GM19397 (cell line): ENCODE data around the gene ZNF207.
"Not testable (repeated sequence)": the region's sequence is repeated elsewhere in the genome, so short reads cannot be mapped to it uniquely, and the experiment has no call there.

Source experiments
- ATAC-seq: cut with Tn5 transposase; IDR thresholded peaks from one replicate; pipeline ENCODE4 v1.9.1; 2021; ENCODE audit warnings: mild to moderate bottlenecking, moderate library complexity; ENCODE audit not compliant: unreplicated experiment

ZNF207 gene

DNA sequence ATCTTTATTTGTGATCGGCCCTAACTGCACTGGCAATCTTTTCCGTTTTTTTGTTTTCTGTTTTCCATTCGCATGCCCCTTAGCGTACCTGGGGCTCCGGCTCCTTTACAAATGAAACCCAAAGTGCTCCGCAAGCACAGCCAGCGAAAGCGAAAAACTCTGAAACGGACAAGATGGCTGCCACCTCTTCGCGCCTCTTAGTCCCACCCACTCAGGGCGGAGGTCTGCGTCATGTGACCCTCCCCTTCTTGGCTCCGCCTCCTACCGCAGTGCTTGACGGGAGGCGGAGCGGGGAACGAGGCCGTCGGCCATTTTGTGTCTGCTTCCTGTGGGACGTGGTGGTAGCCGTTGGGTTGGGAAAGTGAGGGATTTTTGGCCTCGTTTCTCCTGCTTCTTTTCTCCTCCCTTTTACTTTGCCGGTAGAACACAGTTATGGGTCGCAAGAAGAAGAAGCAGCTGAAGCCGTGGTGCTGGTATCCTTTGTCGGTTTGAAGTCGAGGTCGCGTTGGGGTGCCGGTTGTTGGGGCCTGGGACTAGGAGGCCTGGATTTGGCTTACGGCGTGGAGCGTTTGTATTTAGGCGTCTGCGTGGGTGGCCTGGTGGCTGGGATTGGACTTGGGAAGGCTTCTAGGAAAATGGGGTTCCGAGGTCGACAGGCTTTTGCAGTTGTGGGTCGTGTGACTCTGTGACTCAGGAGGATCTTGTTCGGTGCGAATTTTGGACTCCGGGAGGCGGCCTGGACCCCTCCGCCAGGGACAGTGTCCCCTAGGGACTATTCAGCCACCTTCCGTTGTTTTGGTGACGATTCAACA lies at the start of gene ZNF207:
Gene ZNF207 (plus strand): TSS at position 304 of the 812 bp plus-strand sequence. CDS start 129 bp downstream, at position 433.
- peak; percentile 80 for ATAC-seq

DNA sequence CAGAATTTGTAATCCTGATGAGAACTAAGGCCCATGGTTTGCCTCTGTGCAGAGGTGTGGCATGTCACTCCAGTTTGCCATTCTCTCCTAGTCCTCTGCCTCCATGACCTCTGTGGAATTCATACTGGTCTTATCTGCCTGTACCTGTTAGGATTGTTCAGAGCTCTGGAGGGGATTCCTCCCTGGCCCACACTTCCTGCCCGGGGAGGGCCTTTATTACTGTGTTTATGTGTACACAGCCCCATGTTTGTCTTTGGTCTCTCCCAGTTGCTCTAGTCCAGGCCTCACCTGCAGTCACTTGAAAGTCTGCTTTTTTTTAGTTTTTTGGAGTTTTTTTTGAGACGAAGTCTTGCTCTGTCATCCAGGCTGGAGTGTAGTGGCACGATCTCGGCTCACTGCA lies 47.9 kb upstream of the ZNF207 start:
- no peak for ATAC-seq

- no peak for ATAC-seq
Observed at GRCh38 chr17:32302860-32303649, 46.9 kb upstream of the ZNF207 start.

DNA sequence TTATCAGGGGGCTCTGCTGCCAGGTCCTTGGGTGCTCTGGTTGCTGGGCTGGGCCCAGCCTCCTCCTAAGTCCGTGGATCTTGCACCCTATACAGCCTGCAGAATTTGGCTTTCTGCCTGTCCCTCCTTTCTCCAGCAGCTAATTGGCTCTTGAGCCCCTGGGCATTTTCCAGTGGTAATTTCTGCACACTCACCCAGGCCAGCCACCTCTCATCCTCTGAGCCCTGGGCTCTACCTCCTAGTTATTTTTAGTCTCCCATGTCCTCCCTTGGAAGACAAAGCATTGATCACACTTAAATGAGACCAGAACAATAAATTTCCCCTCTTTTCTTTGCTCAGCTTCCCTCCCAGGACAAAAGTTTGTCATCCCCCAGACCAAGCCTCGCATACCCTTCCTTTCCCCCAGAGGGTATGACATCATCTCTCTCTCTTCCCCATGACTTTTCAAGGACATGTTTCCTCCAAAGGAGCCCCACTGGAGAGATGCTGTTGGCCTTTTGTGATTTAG lies 46.1 kb upstream of the ZNF207 start:
- no peak for ATAC-seq

DNA sequence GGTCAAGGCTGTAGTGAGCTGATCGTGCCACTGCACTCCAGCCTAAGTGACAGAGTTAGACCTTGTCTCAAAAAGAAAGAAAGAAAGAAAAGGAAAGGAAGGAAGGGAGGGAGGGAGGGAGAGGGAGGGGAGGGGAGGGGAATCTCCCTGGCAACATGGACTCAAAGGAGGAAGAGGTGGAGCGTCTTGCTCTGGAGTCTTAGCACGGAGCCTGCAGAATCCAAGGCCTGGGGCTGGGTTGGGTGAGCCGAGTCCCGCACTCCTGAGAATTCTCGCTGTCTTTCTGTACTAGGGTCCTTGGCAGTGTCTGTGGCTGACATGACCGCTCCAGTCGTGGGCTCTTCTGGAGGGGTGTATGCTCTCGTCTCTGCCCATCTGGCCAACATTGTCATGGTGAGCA lies 44.9 kb upstream of the ZNF207 start:
- no peak for ATAC-seq

GRCh38 chr17:32307658-32308057 lies 42.3 kb upstream of the ZNF207 start:
- no peak for ATAC-seq

DNA sequence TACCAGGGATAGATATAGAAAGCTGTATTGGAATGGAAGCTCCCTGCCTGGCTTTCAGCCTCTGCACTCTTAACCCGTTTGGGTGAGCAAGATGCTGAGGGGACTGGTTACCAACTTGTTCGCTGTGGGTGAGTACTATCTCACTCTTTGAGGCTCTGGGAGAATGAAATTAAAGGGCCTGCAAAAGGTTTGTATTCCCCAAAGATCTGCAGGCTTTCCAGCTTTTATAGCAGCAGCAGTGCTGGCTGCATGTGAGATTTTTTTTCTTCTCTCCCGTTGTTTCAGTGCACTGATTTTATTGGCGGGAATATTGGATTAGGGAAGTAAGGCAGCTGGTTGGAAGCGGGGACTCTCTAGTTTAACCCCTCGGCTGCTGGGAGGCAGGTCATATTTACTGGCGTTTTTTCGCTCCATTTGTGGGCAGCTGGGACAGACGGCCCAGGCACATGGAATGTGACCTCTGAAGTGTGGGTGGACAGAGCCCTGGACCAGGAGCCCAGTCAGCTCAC lies 38.9 kb upstream of the ZNF207 start:
- no peak for ATAC-seq

DNA sequence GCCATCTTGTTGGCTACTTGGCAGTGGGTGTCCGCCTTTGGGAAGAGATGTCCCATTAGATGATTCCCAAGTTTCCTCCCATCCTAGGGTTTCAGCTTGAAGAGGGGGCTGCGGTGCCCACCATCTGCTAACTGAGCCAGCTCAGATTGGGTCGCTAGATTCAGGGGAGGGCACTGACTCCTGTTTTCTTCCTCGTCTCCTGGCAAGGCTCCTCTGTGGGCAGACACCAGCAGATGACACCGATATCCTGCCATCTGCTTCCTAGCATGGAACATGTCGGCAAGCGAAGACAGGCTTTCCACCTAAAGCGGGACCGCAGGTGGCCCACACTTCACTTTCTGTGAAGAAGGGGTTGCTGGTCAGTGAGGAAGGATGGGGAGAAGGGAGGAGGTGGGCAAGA lies 35.3 kb upstream of the ZNF207 start:
- no peak for ATAC-seq

DNA sequence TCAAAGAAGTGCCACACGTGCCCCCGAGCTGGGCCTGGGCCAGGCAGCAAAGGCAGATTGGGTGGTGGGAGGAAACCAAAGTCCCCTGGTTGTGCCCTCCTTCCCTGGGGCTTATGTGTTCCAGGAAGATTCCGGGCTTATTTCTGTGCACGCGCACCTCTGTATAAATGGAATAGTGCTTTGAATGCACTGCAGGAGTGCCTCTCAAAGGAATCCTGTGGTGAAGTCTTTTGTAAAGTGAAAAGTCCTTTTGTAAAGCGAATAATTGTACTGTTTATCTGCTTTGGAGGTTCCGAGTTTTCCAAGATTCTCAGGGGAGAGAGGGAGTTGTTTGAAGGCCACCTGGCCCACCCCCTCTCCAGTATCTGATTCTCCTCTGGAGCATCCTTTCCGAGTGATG lies 34.8 kb upstream of the ZNF207 start:
- ATAC-seq = no peak

- not testable (repeated sequence) for ATAC-seq
Observed at GRCh38 chr17:32316653-32317052, 33.3 kb upstream of the ZNF207 start.

DNA sequence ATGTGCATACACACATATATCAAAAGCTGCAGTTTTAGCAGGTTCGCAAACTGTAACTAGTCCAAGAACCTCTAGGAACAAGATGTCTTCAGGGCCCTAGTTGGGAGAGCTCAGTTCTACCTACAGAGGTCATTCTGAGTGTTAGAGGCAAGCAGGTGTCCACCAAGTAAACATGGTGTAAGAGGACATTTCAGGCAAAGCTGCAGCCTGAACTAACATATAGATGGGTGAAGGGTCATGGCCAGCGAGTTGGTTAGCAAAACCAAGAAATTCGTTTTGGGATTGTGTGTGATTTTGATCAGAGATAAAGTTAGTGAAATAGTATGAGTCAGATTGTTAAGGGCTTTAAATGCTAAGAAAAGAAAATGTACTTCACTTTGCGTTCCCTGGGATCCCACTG lies 32.6 kb upstream of the ZNF207 start:
- ATAC-seq = no peak

DNA sequence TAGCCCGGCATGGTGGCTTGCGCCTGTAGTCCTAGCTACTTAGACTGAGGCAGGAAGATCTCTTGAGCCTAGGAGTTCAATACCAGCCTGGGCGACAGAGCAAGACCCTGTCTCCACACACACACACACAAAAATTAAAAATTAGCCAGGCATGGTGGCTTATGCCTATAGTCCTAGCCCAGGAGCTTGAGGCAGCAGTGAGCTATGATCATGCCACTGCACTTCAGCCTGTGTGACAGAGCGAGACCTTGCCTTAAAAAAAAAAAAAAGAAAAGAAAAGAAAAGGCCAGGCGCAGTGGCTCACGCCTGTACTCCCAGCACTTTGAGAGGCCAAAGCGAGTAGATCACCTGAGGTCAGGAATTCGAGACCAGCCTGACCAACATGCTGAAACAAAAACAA lies 31.9 kb upstream of the ZNF207 start:
- no peak for ATAC-seq

DNA sequence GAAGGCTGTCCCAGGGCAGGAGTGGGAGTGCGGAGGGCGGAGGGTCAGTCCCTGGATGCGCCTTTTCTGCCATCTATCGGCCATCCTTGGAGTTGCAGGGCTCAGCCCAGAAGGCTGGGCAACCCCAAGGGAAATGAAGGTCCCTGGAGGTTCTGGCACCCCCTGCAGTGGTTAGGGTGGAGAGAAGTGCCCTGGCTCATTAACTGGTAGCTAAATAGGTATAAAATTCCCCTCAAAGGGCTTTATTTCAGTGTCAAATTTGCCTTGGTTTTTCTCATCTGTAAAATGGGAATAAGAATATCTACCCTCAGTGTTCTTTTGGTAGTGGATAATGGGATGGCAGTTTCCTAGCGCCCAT lies 30.4 kb upstream of the ZNF207 start:
- ATAC-seq = peak; percentile 54

- ATAC-seq = not testable (repeated sequence)
Observed at GRCh38 chr17:32320080-32320479, 29.9 kb upstream of the ZNF207 start.

DNA sequence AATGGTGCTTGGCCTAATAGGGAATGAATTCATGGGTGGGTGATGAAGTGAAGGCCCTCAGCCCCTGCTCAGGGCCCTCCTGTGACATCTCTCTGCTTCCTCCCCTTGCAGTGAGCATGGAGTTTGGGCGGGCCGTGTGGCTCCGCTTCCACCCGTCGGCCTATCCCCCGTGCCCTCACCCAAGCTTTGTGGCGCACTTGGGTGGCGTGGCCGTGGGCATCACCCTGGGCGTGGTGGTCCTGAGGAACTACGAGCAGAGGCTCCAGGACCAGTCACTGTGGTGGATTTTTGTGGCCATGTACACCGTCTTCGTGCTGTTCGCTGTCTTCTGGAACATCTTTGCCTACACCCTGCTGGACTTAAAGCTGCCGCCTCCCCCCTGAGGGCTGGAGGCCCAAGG lies 29.1 kb upstream of the ZNF207 start:
- no peak for ATAC-seq

DNA sequence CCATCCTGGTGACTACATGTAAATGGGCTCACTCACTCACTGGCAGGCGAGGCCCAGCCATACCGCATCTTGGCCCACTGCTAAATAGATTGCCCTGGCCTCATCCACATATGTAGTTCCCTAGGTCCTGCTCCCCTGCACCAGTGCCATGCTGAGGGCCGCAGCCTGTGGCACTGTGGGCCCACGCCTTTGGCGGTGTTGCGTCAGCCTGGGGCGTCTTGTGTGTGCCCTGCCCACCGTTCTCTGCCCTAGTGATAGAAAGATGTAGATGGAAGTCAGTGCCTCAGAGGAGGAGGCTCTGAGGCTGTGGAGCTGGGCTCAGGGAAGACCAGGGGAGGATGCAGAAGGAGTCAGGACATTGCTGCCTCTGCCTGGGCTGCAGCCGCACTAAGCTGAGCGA lies 26.9 kb upstream of the ZNF207 start:
- ATAC-seq = no peak

DNA sequence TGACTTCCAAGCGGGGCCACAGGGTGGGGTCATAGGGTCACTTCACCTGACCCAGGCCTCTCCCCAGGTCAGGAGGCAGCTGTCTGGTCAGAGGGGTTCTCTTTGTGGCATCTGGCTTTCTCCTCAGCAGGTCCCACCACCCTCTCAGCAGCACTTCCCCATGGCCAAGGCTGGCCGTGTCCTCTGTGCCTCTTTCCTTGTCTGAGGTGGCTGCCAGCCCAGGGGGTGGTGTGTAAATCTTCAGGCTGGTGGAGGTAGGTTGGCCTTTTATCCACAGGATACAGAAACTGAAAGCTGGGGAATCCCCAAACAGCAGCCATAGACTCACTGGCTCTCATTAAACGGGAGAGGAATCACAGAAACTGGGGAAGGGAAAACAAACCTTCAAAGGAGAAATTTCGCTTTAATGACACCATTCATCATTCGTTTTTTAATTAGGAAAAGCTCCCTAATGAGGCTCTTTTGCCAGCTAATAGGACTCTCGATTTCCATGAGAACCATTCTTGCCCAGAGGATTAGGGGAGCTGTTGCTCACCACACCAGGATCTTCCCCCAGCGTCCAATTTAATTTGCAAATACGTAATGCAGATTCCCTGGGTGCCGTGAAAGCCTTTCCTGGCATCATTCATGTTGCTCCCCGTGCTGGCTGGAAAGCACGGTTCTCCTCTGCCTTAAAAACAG lies 26.0 kb upstream of the ZNF207 start:
- no peak for ATAC-seq

DNA sequence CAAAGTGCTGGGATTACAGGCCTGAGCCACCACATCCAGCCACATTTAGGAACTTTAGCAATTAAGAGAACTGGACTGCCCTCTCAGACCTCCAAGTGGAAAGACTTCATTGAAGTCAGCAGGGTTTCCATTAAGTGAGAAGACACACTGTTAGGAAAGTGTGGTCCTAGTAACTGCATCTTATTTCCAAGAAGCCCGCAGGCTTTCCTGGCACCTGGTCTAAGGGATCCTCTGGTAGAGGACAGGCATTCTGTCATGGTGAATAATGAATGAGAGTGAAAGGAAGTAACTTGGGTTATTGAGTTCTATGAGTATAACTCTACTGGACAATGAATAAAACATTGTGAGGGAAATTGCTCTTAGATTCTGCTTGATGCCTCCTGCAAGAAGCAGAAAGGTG lies 22.0 kb upstream of the ZNF207 start:
- ATAC-seq = no peak

GRCh38 chr17:32330147-32330546 lies 19.8 kb upstream of the ZNF207 start:
- no peak for ATAC-seq

GRCh38 chr17:32331243-32332040 lies 18.5 kb upstream of the ZNF207 start:
- no peak for ATAC-seq
